Activated T-helper 1 cell treated with anti-CD3 and anti-CD28 coated beads, Interleukin-2, amount 50 U/mL, for 16 hours (primary cell): ENCODE results near the gene TOLLIP.
"Not testable (repeated sequence)": the region's sequence is repeated elsewhere in the genome, so short reads cannot be mapped to it uniquely, and the experiment has no call there.

Source experiments
- DNase-seq, 2 donors: peaks; one replicate each; pipeline ENCODE4 v3.0.0-alpha.2; 2020; ENCODE audit warnings: low read depth in 1 of 2, low spot score in 1 of 2

Gene TOLLIP

GRCh38 chr11:1309498-1310317 is at the start of gene TOLLIP:
TSS of gene TOLLIP (minus strand) at chr11:1309632. CDS start at chr11:1309498, 134 bp downstream.
- peak; percentile 96 to 97 for DNase-seq

- DNase-seq: not testable (repeated sequence)
Observed at GRCh38 chr11:1358931-1359330, 49.5 kb upstream of the TOLLIP start.

- DNase-seq: no peak
Observed at GRCh38 chr11:1358286-1358685, 48.9 kb upstream of the TOLLIP start.

GRCh38 chr11:1356478-1356960 is 47.1 kb upstream of the TOLLIP start:
- DNase-seq: no peak

GRCh38 chr11:1356007-1356435 is 46.6 kb upstream of the TOLLIP start:
- no peak for DNase-seq

GRCh38 chr11:1354125-1354938 is 44.9 kb upstream of the TOLLIP start:
- no peak for DNase-seq

GRCh38 chr11:1353383-1354124 is 44.1 kb upstream of the TOLLIP start:
- DNase-seq: no peak

GRCh38 chr11:1352696-1353382 is 43.4 kb upstream of the TOLLIP start:
- DNase-seq: no peak

GRCh38 chr11:1351278-1351937 is 42.0 kb upstream of the TOLLIP start:
- DNase-seq: no peak

- DNase-seq: no peak
Observed at GRCh38 chr11:1350086-1350725, 40.8 kb upstream of the TOLLIP start.

GRCh38 chr11:1349327-1350041 is 40.1 kb upstream of the TOLLIP start:
- DNase-seq: no peak

- no peak for DNase-seq
Observed at GRCh38 chr11:1348796-1349326, 39.4 kb upstream of the TOLLIP start.

GRCh38 chr11:1348146-1348795 is 38.8 kb upstream of the TOLLIP start:
- DNase-seq: no peak

- DNase-seq: not testable (repeated sequence)
Observed at GRCh38 chr11:1347411-1347999, 38.1 kb upstream of the TOLLIP start.

- DNase-seq: no peak
Observed at GRCh38 chr11:1346669-1347390, 37.4 kb upstream of the TOLLIP start.

GRCh38 chr11:1345737-1346513 is 36.5 kb upstream of the TOLLIP start:
- DNase-seq: no peak
